ENCODE results near the gene ALKAL2. TPM values are rescaled to one million over a fixed set of nuclear protein-coding genes. Genes with fewer than 3 reads are reported as not detected.

ALKAL2 gene
- total and polyA plus RNA-seq, 9 of the 15 experiments (the other 6 are each of a cell fraction or from before 2014, with no cell fraction given) = not detected

DNA sequence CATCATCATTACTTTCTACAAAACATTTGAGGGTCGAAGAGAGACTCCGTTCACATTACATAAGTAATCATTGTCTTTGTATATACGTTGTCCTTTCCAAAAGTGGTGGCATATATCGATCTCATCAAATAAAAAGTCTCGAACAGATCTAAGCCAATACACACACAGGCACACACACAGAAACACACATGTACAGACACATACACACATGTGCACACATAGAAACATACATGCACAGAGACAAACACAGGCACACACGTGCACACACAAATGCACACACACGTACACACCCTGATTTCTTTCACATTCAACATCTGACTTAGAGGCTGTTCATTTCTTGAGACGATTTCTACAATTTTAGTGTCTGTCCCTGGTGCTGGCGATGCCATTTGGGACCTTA is 17.5 kb upstream of the ALKAL2 start:
- ATAC-seq (no peak), FAIRE-seq (no peak), DNase-seq (ENCODE audit: extremely low read depth in 1 of 4, low spot score in 3 of 4) (no peak)
- WGBS (ENCODE audit: insufficient coverage, low coverage, missing lambda C conversion rate) = 1% methylated on average over 9 of the region's 9 CpGs
- Histone ChIP-seq H3K9ac (ENCODE audit: insufficient read depth in 1 of 2, low read depth in 2 of 2, low read length in 2 of 2) (no peak overlapping the region), H3K4me3 (no peak overlapping the region), H3K9me3 (replicated peaks; ENCODE audit: control insufficient read depth, insufficient read depth, low read depth, low read length) (no peaks in the 10 kb centered on the region), H3K4me2 (ENCODE audit: insufficient read depth, low read length) (no peak overlapping the region), H3K4me1 (replicated peaks in 1 of 2; ENCODE audit: control insufficient read depth in 2 of 2, insufficient read depth in 2 of 2, low read length in 2 of 2) (no peaks in the 10 kb centered on the region), H4K20me1 (replicated peaks; ENCODE audit: control insufficient read depth, insufficient read depth, low read length) (no peaks in the 10 kb centered on the region; the same call in 1 of the 2 replicates), H3K27ac (ENCODE audit: extremely low read depth, low read depth, low read length) (no peak overlapping the region), H3K36me3 (ENCODE audit: control insufficient read depth, insufficient read depth, low read length) (no peaks in the 10 kb centered on the region), H3K79me2 (ENCODE audit: control insufficient read depth, insufficient read depth, low read length) (no peaks in the 10 kb centered on the region), H3K27me3 (ENCODE audit: control insufficient read depth in 2 of 2, insufficient read depth in 2 of 2, low read length in 2 of 2) (peaks cover 7 to 10% of the 10 kb centered on the region in 2 experiments; a peak in 3 of 5 replicates), H2AFZ (ENCODE audit: low read depth, low read length) (no peak overlapping the region), H3K9me1 (ENCODE audit: control insufficient read depth, insufficient read depth, low read length) (no peaks in the 10 kb centered on the region)
- TF ChIP-seq ZNF140 (CRISPR knock-in tag; IDR thresholded peaks at IDR 0.05) (no peak), CEBPB (tag; IDR thresholded peaks at IDR 0.05) (no peak), NEUROD1 (IDR thresholded peaks at IDR 0.05; ENCODE audit: borderline replicate concordance, low read depth, low read length, partially characterized antibody) (no peak), ZNF24 (IDR thresholded peaks at IDR 0.05) (no peak), TEAD1 (CRISPR knock-in tag; IDR thresholded peaks at IDR 0.05) (no peak), ZNF41 (CRISPR knock-in tag; conservative IDR thresholded peaks at IDR 0.05) (no peak), ZNF707 (CRISPR knock-in tag; conservative IDR thresholded peaks at IDR 0.05) (no peak), RNF2 (IDR thresholded peaks at IDR 0.05) (no peak)
- intact Hi-C loops (cut with micrococcal nuclease) (no loop called here), in situ Hi-C loops (cut with MboI) (no loop called here)
- BruUV-seq (replicated peaks) = no TSS peak
- ChIA-PET CTCF (ENCODE audit: low intra/inter-chr PET ratio) (no interaction called here), POLR2A (no interaction called here)

DNA sequence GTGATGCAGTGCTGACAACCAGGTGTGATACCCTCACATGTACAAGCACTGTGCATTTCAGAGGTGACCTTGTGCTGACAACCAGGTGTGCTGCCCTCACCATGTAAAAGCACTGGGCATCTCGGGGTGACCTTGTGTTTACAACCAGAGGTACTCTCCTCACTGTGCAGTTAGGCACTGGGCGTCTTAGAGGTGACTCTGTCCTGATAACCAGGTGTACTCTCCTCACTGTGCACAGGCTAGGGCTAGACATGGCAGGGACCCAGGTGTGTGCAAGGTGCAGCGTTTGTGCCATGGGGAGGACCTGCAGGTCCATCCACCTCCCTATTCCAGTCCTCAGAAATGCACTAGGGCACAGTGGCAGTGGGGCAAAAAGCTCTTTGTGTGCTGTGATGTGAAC is 8.5 kb upstream of the ALKAL2 start:
- Histone ChIP-seq H3K4me1 (replicated peaks in 1 of 2; ENCODE audit: control insufficient read depth in 2 of 2, insufficient read depth in 2 of 2, low read length in 2 of 2) (no peaks in the 10 kb centered on the region), H3K79me2 (ENCODE audit: control insufficient read depth, insufficient read depth, low read length) (no peaks in the 10 kb centered on the region), H3K36me3 (ENCODE audit: control insufficient read depth, insufficient read depth, low read length) (no peaks in the 10 kb centered on the region), H3K4me3 (no peak overlapping the region), H3K9me3 (replicated peaks; ENCODE audit: control insufficient read depth, insufficient read depth, low read depth, low read length) (no peaks in the 10 kb centered on the region), H3K4me2 (ENCODE audit: insufficient read depth, low read length) (no peak overlapping the region), H3K27me3 (ENCODE audit: control insufficient read depth in 2 of 2, insufficient read depth in 2 of 2, low read length in 2 of 2) (peaks cover 0 to 8% of the 10 kb centered on the region in 2 experiments; a peak in 2 of 5 replicates), H3K27ac (ENCODE audit: extremely low read depth, low read depth, low read length) (no peak overlapping the region), H3K9ac (ENCODE audit: insufficient read depth in 1 of 2, low read depth in 2 of 2, low read length in 2 of 2) (no peak overlapping the region), H3K9me1 (ENCODE audit: control insufficient read depth, insufficient read depth, low read length) (no peaks in the 10 kb centered on the region), H2AFZ (ENCODE audit: low read depth, low read length) (no peak overlapping the region), H4K20me1 (replicated peaks; ENCODE audit: control insufficient read depth, insufficient read depth, low read length) (no peaks in the 10 kb centered on the region)
- BruUV-seq (replicated peaks) = no TSS peak
- ATAC-seq = no peak
- WGBS (ENCODE audit: insufficient coverage, low coverage, missing lambda C conversion rate) = 0% methylated on average over 3 of the region's 3 CpGs
- DNase-seq (ENCODE audit: extremely low read depth in 1 of 4, low spot score in 3 of 4) = no peak
- intact Hi-C loops (cut with micrococcal nuclease) (no loop called here), in situ Hi-C loops (cut with MboI) (no loop called here)
- CTCF ChIA-PET (ENCODE audit: low intra/inter-chr PET ratio) = no interaction called here
- no peak for FAIRE-seq
- POLR2A ChIA-PET = no interaction called here
- no peak for TF ChIP-seq SMARCA4 (IDR thresholded peaks at IDR 0.05)
- no peak for TF ChIP-seq MBD2 (IDR thresholded peaks at IDR 0.05; ENCODE audit: borderline replicate concordance, low read depth)
- TF ChIP-seq YBX1 (IDR thresholded peaks at IDR 0.05) = no peak
- no peak for TF ChIP-seq MAZ (CRISPR knock-in tag; conservative IDR thresholded peaks at IDR 0.05 in 1 of 2, IDR thresholded peaks at IDR 0.05 in 1 of 2)
- TF ChIP-seq ETV6 (IDR thresholded peaks at IDR 0.05; ENCODE audit: borderline replicate concordance in 1 of 2, low read depth in 2 of 2, low read length in 1 of 2) = no peak
- TF ChIP-seq ETV6 (CRISPR knock-in tag; IDR thresholded peaks at IDR 0.05; ENCODE audit: borderline replicate concordance) = no peak
- TF ChIP-seq, protein P1, sequence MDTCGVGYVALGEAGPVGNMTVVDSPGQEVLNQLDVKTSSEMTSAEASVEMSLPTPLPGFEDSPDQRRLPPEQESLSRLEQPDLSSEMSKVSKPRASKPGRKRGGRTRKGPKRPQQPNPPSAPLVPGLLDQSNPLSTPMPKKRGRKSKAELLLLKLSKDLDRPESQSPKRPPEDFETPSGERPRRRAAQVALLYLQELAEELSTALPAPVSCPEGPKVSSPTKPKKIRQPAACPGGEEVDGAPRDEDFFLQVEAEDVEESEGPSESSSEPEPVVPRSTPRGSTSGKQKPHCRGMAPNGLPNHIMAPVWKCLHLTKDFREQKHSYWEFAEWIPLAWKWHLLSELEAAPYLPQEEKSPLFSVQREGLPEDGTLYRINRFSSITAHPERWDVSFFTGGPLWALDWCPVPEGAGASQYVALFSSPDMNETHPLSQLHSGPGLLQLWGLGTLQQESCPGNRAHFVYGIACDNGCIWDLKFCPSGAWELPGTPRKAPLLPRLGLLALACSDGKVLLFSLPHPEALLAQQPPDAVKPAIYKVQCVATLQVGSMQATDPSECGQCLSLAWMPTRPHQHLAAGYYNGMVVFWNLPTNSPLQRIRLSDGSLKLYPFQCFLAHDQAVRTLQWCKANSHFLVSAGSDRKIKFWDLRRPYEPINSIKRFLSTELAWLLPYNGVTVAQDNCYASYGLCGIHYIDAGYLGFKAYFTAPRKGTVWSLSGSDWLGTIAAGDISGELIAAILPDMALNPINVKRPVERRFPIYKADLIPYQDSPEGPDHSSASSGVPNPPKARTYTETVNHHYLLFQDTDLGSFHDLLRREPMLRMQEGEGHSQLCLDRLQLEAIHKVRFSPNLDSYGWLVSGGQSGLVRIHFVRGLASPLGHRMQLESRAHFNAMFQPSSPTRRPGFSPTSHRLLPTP (IDR thresholded peaks at IDR 0.05; ENCODE audit: borderline replicate concordance, extremely low read depth, insufficient read length) = no peak
- TF ChIP-seq TAF7 (tag; IDR thresholded peaks at IDR 0.05) = no peak
- TF ChIP-seq IRF2 (CRISPR knock-in tag; IDR thresholded peaks at IDR 0.05) = no peak
